ENCODE measurements around the gene PHTF2.

- no peak for TF ChIP-seq POLR2A (IDR thresholded peaks at IDR 0.05; ENCODE audit: low read depth, low read length)
- no peak for TF ChIP-seq POLR2AphosphoS5 (IDR thresholded peaks at IDR 0.05; ENCODE audit: low read depth, low read length)
Measured at GRCh38 chr7:77879272-77879671, 80.7 kb downstream of the PHTF2 start.

All from GM12892 (cell line).